Amniotic epithelial cell (primary cell): ENCODE measurements around the gene CCDC196.
"Not testable (repeated sequence)": the region's sequence is repeated elsewhere in the genome, so short reads cannot be mapped to it uniquely, and the experiment has no call there.

Source experiments
- DNase-seq: peaks from one replicate; pipeline ENCODE4 v3.0.0-alpha.2; 2010; ENCODE audit warnings: low read depth

Gene CCDC196

GRCh38 chr14:66495218-66496098 is 9.3 kb downstream of the CCDC196 start:
- peak; percentile 74 for DNase-seq

- peak; percentile 38 for DNase-seq
Observed at GRCh38 chr14:66496188-66496807, 10.1 kb downstream of the CCDC196 start.

GRCh38 chr14:66496911-66497310 is 10.7 kb downstream of the CCDC196 start:
- no peak for DNase-seq

- no peak for DNase-seq
Observed at GRCh38 chr14:66498311-66498710, 12.1 kb downstream of the CCDC196 start.

GRCh38 chr14:66501592-66501991 is 15.4 kb downstream of the CCDC196 start:
- no peak for DNase-seq

- not testable (repeated sequence) for DNase-seq
Observed at GRCh38 chr14:66502836-66503235, 16.7 kb downstream of the CCDC196 start.

- DNase-seq, result no peak
Observed at GRCh38 chr14:66503532-66503931, 17.4 kb downstream of the CCDC196 start.

GRCh38 chr14:66507181-66507721 is 21.1 kb downstream of the CCDC196 start:
- DNase-seq, result no peak

GRCh38 chr14:66507722-66508546 is 21.8 kb downstream of the CCDC196 start, which contains the start of gene GPHN:
GPHN (plus strand) TSS chr14:66508147.
- peak; percentile 98 for DNase-seq

- no peak for DNase-seq
Observed at GRCh38 chr14:66508547-66508845, 22.3 kb downstream of the CCDC196 start.

- no peak for DNase-seq
Observed at GRCh38 chr14:66508846-66509621, 22.9 kb downstream of the CCDC196 start.

- DNase-seq, result no peak
Observed at GRCh38 chr14:66509874-66510273, 23.7 kb downstream of the CCDC196 start.

- no peak for DNase-seq
Observed at GRCh38 chr14:66511849-66512248, 25.7 kb downstream of the CCDC196 start.

GRCh38 chr14:66514213-66514612 is 28.0 kb downstream of the CCDC196 start:
- peak; percentile 83 for DNase-seq

GRCh38 chr14:66530526-66530925 is 44.4 kb downstream of the CCDC196 start:
- no peak for DNase-seq

GRCh38 chr14:66539034-66539433 is 52.9 kb downstream of the CCDC196 start:
- DNase-seq, result no peak

- DNase-seq, result no peak
Observed at GRCh38 chr14:66540038-66540437, 53.9 kb downstream of the CCDC196 start.

GRCh38 chr14:66541627-66542026 is 55.5 kb downstream of the CCDC196 start:
- no peak for DNase-seq

GRCh38 chr14:66543996-66544395 is 57.8 kb downstream of the CCDC196 start:
- DNase-seq, result no peak

GRCh38 chr14:66545191-66545590 is 59.0 kb downstream of the CCDC196 start:
- not testable (repeated sequence) for DNase-seq

GRCh38 chr14:66545751-66546150 is 59.6 kb downstream of the CCDC196 start:
- DNase-seq, result not testable (repeated sequence)
